ENCODE data around the gene LRRC37A.
"Not testable (repeated sequence)": the region's sequence is repeated elsewhere in the genome, so short reads cannot be mapped to it uniquely, and the experiment has no call there.

LRRC37A gene

DNA sequence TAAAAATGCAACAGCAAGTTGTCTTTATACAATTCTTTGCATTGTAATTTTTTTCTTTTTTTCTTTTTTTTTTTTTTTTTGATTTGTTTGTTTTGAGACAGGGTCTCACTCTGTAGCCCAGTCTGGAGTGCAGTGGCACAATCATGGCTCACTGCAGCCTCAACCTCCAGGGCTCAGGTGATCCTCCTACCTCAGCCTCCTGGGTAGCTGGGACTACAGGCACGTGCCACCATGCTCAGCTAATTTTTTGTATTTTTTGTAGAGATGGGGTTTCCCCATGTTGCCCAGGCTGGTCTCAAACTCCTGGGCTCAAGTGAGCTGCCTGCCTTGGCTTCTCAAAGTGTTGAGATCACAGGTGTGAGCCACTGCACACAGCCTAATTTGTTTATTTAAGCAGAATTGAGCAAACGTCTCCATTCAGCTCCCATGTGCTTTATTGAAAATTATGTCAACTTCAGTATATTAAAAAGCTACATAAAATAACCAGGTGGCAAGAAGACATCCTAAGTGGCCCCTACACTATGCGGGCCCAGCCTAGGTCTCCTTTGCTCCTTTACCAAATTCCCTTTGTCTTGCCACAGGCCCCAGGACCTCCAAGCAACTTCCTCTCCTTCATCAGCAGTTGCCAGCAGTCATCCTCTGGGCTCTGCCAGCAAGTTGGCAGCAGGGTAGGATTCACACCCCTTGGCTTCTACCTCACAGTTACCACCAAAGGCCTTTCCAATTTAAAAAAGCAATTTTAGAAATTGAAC, 18.0 kb upstream of the LRRC37A start:
- H3K27ac Mint-ChIP-seq; H3K4me1 Mint-ChIP-seq (ENCODE audit: low read depth); H3K36me3 Mint-ChIP-seq; H3K4me3 Mint-ChIP-seq; H3K27me3 Mint-ChIP-seq; H3K9me3 Mint-ChIP-seq (ENCODE audit: low read depth): not testable (repeated sequence)

- not testable (repeated sequence) for H3K36me3 Mint-ChIP-seq; H3K4me3 Mint-ChIP-seq; H3K27me3 Mint-ChIP-seq; H3K27ac Mint-ChIP-seq; H3K9me3 Mint-ChIP-seq (ENCODE audit: low read depth)
- H3K4me1 Mint-ChIP-seq (ENCODE audit: low read depth) = peaks cover 17% of the 10 kb centered on the region
These were observed 13.6 kb upstream of the LRRC37A start for GRCh38 chr17:46281336-46281735.

GRCh38 chr17:46282635-46283034, 12.3 kb upstream of the LRRC37A start:
- not testable (repeated sequence) for H3K27ac Mint-ChIP-seq; H3K9me3 Mint-ChIP-seq (ENCODE audit: low read depth); H3K4me3 Mint-ChIP-seq; H3K27me3 Mint-ChIP-seq; H3K36me3 Mint-ChIP-seq
- peaks cover 22% of the 10 kb centered on the region for H3K4me1 Mint-ChIP-seq (ENCODE audit: low read depth)

GRCh38 chr17:46284467-46284866, 10.5 kb upstream of the LRRC37A start:
- Mint-ChIP-seq H3K27ac (peak overlapping the region; percentile 84), H3K4me3 (peak overlapping the region; percentile 7), H3K4me1 (ENCODE audit: low read depth) (peaks cover 22% of the 10 kb centered on the region)
- not testable (repeated sequence) for H3K36me3 Mint-ChIP-seq; H3K9me3 Mint-ChIP-seq (ENCODE audit: low read depth); H3K27me3 Mint-ChIP-seq

GRCh38 chr17:46285500-46285899, 9.4 kb upstream of the LRRC37A start:
- H3K27me3 Mint-ChIP-seq; H3K4me3 Mint-ChIP-seq; H3K36me3 Mint-ChIP-seq; H3K27ac Mint-ChIP-seq; H3K9me3 Mint-ChIP-seq (ENCODE audit: low read depth): not testable (repeated sequence)
- H3K4me1 Mint-ChIP-seq (ENCODE audit: low read depth) = peaks cover 22% of the 10 kb centered on the region

DNA sequence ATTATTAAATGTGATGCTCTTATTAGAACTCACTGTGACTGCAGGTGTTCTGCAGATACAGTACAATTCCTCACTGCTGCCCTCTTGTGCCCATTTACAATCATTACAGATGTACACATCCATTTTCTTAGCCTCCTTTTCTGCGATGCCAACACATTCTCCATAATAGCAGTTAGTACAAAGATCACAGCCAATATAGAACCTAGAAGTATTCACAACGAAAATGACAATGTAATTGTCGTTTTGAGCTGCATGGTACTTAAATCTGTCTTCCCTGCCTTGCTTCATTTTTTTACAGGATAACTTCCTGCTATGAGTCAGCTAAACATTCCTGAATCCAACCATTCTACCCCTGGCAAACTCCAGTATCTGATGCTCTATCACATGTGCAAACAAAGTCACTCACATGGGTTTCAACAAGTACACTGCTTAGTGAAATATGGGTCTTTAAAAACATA, 8.1 kb upstream of the LRRC37A start:
- H3K27me3 Mint-ChIP-seq; H3K36me3 Mint-ChIP-seq; H3K4me3 Mint-ChIP-seq; H3K9me3 Mint-ChIP-seq (ENCODE audit: low read depth); H3K27ac Mint-ChIP-seq: not testable (repeated sequence)
- H3K4me1 Mint-ChIP-seq (ENCODE audit: low read depth) = peaks cover 25% of the 10 kb centered on the region

- not testable (repeated sequence) for H3K36me3 Mint-ChIP-seq; H3K9me3 Mint-ChIP-seq (ENCODE audit: low read depth)
These were observed 7.3 kb upstream of the LRRC37A start for GRCh38 chr17:46287587-46287986.

DNA sequence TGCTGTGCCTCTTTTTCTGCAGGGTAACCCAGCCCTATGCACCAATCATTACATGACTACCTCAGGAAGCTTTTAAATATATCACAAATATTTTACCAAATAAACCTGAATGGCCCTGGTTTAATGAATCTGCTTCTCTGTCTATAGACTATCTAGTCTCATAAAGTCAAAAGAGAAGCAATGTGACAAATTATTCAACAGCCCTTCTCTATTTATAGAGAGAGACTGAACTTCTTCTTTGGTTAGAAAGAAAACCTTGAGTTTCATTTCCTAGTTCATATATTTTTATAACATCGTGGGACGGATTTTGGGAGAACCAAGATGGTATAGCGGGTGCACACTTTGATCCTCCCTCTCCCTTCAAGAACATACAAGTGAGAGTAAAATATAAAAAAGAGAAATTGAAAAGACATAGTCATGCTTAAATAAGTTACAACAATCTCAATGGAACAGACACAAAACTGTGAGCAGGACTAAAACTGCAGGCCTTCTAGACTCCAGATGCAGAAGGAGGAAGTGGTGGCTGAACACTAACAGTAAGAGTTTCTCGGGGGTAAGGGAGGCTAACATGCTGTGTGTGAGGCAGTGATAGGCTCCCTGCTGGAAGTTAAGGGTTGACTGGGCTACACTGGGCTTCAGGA, 3.9 kb upstream of the LRRC37A start:
- not testable (repeated sequence) for H3K27me3 Mint-ChIP-seq; H3K36me3 Mint-ChIP-seq; H3K27ac Mint-ChIP-seq; H3K4me1 Mint-ChIP-seq (ENCODE audit: low read depth); H3K9me3 Mint-ChIP-seq (ENCODE audit: low read depth); H3K4me3 Mint-ChIP-seq

More at GRCh38 chr17:46287587-46287986, 7.3 kb upstream of the LRRC37A start:
- H3K4me1 Mint-ChIP-seq (ENCODE audit: low read depth) = peaks cover 25% of the 10 kb centered on the region
- not testable (repeated sequence) for H3K27ac Mint-ChIP-seq, H3K27me3 Mint-ChIP-seq, H3K4me3 Mint-ChIP-seq

DNA sequence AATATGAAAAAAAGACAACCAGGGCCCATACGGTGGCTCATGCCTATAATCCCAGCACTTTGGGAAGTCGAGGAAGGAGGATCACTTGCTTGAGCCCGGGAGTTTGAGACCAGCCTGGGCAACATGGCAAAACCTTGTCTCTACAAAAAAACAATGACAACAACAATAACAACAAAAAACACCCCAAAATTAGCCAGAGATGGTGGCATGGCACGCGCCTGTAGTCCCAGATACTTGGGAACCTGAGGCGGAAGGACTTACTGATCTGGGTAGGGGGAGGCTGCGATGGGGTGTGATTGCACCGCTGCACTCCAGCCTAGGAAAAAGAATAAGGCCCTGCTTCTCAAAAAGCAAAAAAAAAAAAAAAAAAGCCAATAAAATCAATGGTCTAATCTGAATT, 3.3 kb upstream of the LRRC37A start:
- not testable (repeated sequence) for H3K4me1 Mint-ChIP-seq (ENCODE audit: low read depth); H3K4me3 Mint-ChIP-seq; H3K27ac Mint-ChIP-seq; H3K27me3 Mint-ChIP-seq; H3K9me3 Mint-ChIP-seq (ENCODE audit: low read depth); H3K36me3 Mint-ChIP-seq

GRCh38 chr17:46341220-46341619, 46.3 kb downstream of the LRRC37A start:
- not testable (repeated sequence) for H3K4me3 Mint-ChIP-seq; H3K4me1 Mint-ChIP-seq (ENCODE audit: low read depth); H3K9me3 Mint-ChIP-seq (ENCODE audit: low read depth); H3K36me3 Mint-ChIP-seq; H3K27me3 Mint-ChIP-seq; H3K27ac Mint-ChIP-seq

GRCh38 chr17:46342131-46342530, 47.2 kb downstream of the LRRC37A start:
- not testable (repeated sequence) for H3K27me3 Mint-ChIP-seq; H3K4me3 Mint-ChIP-seq; H3K9me3 Mint-ChIP-seq (ENCODE audit: low read depth); H3K36me3 Mint-ChIP-seq; H3K27ac Mint-ChIP-seq; H3K4me1 Mint-ChIP-seq (ENCODE audit: low read depth)

- H3K9me3 Mint-ChIP-seq (ENCODE audit: low read depth); H3K4me3 Mint-ChIP-seq; H3K27me3 Mint-ChIP-seq; H3K27ac Mint-ChIP-seq; H3K36me3 Mint-ChIP-seq; H3K4me1 Mint-ChIP-seq (ENCODE audit: low read depth): not testable (repeated sequence)
These were observed 53.4 kb downstream of the LRRC37A start for GRCh38 chr17:46348345-46348744.

DNA sequence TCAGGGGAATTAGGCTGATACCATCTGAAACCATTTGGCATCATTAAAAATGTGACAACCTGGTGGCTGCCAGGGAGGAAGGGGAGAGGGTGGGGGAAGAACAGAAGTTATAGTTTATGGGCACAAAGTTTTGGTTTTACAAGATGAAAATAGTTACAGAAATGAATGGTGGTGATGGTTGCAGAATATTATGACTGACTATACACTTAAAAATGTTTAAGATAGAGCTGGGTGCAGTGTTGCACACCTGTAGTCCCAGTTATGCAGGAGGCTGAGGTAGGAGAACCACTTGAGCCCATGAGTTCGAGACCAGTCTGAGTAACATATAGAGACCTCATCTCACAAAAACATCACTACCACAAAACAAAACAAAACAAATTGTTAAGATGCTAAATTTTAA, 54.1 kb downstream of the LRRC37A start:
- H3K36me3 Mint-ChIP-seq; H3K4me3 Mint-ChIP-seq; H3K27me3 Mint-ChIP-seq; H3K27ac Mint-ChIP-seq; H3K9me3 Mint-ChIP-seq (ENCODE audit: low read depth); H3K4me1 Mint-ChIP-seq (ENCODE audit: low read depth): not testable (repeated sequence)

DNA sequence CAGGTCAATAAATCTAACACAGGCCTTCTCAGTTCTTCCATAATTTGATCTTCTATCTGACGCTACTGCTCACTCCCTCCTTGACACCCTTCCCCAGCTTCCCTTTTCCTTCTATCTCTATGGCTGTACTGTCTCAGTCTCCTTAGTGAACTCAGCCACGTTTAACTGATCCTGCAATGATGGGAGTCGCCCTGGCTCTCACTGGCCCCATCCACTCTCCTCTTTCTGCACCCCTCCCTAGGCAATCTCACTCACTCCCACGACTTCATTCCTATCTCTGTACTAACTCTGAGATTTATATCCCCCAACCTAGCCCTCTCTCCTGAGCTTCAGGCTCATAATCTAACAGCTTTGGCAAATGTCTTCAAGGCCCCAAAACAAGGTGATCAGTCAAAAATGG, 58.9 kb downstream of the LRRC37A start:
- not testable (repeated sequence) for H3K36me3 Mint-ChIP-seq; H3K27ac Mint-ChIP-seq; H3K4me1 Mint-ChIP-seq (ENCODE audit: low read depth); H3K27me3 Mint-ChIP-seq; H3K9me3 Mint-ChIP-seq (ENCODE audit: low read depth); H3K4me3 Mint-ChIP-seq

- H3K27ac Mint-ChIP-seq; H3K9me3 Mint-ChIP-seq (ENCODE audit: low read depth); H3K36me3 Mint-ChIP-seq; H3K27me3 Mint-ChIP-seq; H3K4me3 Mint-ChIP-seq; H3K4me1 Mint-ChIP-seq (ENCODE audit: low read depth): not testable (repeated sequence)
These were observed 66.3 kb downstream of the LRRC37A start for GRCh38 chr17:46361145-46361735.

GRCh38 chr17:46361755-46362154, 66.8 kb downstream of the LRRC37A start, which contains the start of gene ARL17B:
ARL17B (minus strand) TSS chr17:46361766; CDS start chr17:46358397, 3,369 bp downstream.
- H3K36me3 Mint-ChIP-seq; H3K9me3 Mint-ChIP-seq (ENCODE audit: low read depth); H3K27me3 Mint-ChIP-seq; H3K4me1 Mint-ChIP-seq (ENCODE audit: low read depth); H3K27ac Mint-ChIP-seq: not testable (repeated sequence)
- peak within 1 kb of the TSS; percentile 60 for H3K4me3 Mint-ChIP-seq

Data from activated naive CD8-positive, alpha-beta T cell (primary cell).